ENCODE results near the gene OSBPL6.

DNA sequence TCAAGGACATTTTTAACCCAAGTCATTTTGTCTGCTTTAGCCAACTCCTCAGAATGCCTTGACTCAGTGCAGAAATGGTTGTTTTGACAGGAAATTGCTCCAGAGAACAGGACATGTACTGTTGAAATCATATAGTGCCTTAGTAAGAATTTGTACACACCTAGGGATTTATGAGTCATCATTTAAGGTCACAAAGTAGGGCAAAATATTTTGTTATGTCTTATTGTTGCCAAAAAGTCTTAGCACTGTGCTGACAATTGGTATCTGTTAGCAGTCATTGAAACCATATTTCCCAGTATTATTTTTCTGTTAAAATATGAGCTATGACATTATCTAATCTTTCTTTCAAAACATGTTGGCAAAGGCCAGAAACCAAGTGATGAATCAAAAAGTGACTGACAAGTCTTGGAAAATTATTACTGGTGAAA lies 104.5 kb downstream of the OSBPL6 start:
- no peak for TF ChIP-seq EZH2phosphoT487 (IDR thresholded peaks at IDR 0.05; ENCODE audit: borderline replicate concordance)
- no peak for TF ChIP-seq POLR2AphosphoS5 (IDR thresholded peaks at IDR 0.05; ENCODE audit: low read depth, low read length)
- TF ChIP-seq, protein P1, sequence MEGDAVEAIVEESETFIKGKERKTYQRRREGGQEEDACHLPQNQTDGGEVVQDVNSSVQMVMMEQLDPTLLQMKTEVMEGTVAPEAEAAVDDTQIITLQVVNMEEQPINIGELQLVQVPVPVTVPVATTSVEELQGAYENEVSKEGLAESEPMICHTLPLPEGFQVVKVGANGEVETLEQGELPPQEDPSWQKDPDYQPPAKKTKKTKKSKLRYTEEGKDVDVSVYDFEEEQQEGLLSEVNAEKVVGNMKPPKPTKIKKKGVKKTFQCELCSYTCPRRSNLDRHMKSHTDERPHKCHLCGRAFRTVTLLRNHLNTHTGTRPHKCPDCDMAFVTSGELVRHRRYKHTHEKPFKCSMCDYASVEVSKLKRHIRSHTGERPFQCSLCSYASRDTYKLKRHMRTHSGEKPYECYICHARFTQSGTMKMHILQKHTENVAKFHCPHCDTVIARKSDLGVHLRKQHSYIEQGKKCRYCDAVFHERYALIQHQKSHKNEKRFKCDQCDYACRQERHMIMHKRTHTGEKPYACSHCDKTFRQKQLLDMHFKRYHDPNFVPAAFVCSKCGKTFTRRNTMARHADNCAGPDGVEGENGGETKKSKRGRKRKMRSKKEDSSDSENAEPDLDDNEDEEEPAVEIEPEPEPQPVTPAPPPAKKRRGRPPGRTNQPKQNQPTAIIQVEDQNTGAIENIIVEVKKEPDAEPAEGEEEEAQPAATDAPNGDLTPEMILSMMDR (IDR thresholded peaks at IDR 0.05 in 2 of 3, conservative IDR thresholded peaks at IDR 0.05 in 1 of 3; ENCODE audit: borderline replicate concordance in 1 of 3, insufficient read depth in 1 of 3, low read depth in 2 of 3, low read length in 2 of 3): no peak
- no peak for TF ChIP-seq POLR2A (IDR thresholded peaks at IDR 0.05; ENCODE audit: borderline replicate concordance, extremely low read depth, insufficient read depth, insufficient read length)

Data from HCT116 (cell line).